Measurements from ENCODE around the gene LMBRD2.
"Not testable (repeated sequence)": the region's sequence is repeated elsewhere in the genome, so short reads cannot be mapped to it uniquely, and the experiment has no call there.

The LMBRD2 gene

DNA sequence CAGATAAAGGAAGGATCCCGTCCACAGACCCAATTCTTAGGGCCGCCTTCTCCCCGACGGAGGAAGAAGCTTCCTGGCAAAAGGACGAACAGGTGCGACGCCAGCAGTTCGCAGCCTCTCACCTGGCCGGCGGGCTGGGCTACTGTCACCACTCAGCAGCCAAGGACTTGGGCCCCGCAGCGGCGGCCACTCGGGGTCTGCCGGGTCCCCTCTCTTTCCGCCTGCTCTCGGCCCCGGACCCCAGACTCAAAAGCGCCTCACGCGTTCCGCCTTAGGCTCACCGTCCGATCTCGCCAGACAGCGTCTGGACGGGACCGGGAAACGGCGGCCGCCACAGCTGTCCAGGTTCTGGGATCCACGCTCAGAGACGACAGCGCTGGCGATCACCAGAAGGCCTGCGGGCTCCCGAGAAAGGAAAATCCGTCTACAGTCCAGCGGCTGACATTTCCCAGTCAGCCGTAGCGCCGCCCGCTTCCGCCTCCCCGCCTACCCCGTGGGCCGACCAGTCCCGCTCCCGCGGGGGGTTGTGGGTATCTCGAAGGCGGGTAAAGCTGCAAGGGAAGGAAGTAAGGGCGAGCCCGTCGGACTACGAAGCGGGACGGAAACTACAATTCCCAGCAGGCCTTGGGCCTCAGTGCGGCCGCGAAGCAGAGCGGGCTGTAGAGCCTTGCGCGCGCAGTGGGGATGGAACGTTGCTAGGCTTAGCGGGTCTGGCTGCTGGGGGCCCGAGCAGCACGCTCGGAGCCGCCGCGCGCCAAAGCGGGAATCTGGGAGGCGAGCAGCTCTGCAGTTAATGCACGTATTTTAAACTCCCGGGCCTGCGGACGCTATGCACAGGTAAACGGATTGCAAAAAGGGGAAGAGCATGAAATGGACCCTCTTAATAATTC, at the start of gene LMBRD2, which contains the start of gene SKP2:
TSS of gene LMBRD2 (minus strand) at position 454 of the 890 bp plus-strand sequence. CDS start 8,538 bp downstream, outside the sequence.
TSS of gene SKP2 (plus strand) at position 678 of the 890 bp plus-strand sequence. CDS start at position 830, 152 bp downstream.
- DNase-seq = peak; percentile 99 to 100

DNA sequence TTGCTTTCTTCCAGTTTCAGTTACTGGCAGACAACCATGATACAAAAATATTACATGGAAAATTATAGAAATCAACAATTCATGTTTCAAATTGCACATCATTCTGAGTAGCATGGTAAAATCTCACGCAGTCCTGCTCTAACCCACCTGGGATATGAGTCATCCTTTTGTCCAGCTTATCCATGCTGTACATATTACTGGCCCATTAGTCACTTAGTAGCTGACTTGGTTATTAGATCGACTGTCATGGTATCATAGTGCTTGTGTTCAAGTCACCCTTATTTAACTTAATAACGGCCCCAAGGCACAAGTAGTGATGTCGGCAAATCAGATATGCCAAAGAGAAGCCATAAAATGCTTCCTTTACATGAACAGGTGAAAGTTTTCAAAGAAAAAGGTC, 48.8 kb upstream of the LMBRD2 start:
- DNase-seq = no peak

DNA sequence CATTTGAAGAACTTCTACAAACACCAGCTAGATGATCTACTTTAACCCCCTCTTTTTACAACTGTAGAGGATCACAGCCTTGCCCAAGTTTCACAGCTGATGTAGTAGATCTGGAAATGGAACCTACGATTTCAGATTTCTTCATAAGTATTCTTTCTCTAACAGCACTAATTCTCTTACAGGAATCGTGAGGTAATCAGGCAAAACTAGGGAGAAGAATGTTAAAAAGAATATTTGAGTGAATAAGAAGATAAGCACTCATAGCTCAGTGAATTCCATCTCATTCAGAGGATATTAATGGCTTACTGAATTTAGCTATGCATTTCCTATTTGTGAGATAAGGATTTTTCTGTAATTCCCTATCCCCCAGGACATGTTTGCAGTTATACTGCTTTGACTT, 47.9 kb upstream of the LMBRD2 start:
- DNase-seq = no peak

DNA sequence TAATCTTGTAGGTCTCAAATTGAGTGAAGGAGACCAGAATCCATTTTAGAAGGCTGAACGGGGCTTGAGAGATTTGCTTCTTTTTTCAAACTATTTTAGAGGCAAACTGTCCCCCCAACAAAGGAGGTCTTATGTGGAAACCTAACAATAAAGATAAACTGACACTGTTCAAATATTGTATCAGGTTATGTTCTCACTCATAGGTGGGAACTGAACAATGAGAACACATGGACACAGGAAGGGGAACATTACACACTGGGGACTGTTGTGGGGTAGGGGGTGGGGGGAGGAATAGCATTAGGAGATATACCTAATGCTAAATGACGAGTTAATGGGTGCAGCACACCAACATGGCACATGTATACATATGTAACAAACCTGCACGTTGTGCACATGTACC, 47.1 kb upstream of the LMBRD2 start:
- not testable (repeated sequence) for DNase-seq

DNA sequence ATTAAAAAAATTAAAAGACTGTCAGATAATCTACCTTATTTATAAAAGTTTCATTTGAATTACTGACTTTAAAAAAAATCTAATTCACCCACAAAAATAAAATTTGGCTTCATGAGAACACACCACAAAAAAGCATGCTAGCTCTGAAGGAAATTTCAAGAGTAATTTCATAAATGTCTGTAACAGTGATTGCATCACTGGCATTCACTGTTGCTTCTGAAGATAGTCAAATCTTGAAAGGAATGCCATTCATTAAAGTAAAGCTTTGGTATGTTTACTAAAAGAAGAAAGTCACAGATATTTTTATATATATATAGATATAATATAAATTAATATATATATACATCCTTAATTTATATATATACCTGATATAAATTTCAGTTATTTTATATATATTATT, 46.6 kb upstream of the LMBRD2 start:
- DNase-seq = no peak

DNA sequence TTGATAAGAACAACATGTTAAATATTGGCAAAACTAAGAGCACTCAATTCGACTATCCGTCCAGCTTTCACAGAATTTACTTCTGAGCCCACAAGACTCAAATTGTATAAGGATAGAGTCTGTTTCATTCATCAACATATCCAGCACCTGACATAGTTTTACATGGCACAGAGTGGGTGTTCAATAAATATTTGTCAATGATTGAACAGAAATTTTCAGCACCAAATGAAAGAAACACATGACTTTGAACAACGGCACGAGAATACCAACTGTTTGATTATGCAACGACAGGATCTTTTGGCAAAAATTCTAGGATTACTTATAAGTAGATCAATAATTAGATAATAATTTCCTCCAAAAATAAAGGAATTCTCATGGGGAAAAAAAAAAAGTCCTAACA, 42.1 kb upstream of the LMBRD2 start:
- DNase-seq = no peak

DNA sequence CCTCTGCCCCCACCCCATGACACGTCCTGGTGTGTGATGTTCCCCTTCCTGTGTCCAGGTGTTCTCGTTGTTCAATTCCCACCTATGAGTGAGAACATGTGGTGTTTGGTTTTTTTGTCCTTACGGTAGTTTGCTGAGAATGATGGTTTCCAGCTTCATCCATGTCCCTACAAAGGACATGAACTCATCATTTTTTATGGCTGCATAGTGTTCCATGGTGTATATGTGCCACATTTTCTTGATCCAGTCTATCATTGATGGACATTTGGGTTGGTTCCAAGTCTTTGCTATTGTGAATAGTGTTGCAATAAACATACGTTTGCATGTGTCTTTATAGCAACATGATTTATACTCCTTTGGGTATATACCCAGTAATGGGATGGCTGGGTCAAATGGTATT, 32.7 kb upstream of the LMBRD2 start:
- DNase-seq = not testable (repeated sequence)

DNA sequence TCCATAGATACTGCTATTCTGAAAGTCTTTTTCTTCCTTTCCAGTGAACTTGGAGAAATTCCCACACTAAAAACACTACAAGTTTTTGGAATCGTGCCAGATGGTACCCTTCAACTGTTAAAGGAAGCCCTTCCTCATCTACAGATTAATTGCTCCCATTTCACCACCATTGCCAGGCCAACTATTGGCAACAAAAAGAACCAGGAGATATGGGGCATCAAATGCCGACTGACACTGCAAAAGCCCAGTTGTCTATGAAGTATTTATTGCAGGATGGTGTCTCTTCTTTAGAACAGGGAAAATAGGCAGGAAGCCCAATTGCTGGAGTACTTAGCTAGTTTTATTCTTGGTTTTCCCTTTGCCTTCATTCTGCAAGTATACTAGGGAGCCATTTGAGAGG, 30.1 kb upstream of the LMBRD2 start:
- DNase-seq = no peak

DNA sequence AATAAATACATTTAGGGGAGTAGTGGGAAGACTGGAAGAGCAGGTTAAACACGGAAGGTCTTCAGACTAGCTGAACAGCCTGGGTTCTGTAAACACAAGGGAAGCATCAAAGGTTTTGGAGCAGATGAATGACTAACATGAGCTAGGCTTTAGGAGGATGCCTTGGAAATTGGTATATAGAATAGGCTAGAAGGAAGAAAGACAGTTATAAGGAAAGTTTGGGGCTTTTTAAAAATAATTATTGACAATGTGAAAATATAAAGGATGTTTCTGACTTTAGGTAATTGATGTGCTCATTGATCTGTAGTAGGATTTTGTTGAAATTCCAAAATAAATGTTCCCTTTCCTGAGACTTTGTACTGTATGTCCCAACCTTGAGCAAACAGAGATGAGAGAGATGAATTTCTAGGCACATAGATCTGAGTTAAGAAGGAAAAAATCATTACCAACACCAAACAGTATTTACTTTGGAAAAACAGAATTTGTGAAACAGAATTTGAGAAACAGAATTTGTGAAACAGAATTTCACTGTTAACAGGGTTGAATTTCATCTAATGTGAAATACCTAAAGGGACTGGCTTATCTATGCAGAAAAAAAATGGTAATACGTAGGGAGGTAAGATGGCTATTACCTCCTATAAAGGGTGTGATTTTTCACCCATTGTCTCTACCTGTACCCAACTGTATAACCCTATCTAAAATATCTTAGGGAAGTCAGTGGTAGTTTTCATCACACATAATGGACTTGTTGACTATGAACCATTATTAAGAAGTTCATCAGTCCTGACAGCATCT, 29.1 kb upstream of the LMBRD2 start:
- no peak for DNase-seq

DNA sequence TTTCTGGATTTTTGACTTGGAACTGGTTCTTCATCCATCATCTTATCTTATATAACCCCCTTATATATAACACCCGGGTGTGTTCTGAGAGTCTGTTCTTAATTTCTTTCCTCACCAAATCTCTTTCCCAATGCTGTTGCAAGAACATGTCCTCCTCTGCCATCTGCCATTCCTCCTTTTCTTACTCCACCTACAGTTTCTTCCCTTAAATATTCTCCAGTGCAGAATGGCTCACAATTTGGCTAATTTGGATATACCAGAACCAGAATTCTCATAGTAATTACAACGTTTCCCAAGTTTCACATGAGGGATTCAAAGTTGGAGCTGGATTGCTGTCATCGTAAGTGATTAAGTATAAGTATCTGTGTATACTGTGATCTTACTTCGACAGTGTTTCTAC, 28.3 kb upstream of the LMBRD2 start:
- DNase-seq = no peak

DNA sequence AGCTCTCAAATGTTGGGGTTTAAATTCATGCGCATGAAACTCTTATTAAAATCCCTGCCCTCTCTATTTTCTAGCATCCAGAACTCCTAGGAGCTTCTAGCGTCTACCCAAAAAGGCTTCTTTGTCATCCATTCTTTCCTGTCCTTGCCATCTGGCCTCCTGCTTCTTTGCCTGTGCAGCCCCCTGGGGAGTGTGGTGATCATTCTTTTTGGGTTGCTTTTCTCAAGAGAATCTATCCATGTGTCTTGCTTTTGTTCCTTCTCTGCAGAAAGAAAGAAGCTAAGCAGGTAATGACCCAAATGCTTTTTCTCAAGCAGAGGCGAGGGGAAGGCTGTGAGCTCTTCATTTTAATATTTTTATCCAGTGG, 26.8 kb upstream of the LMBRD2 start:
- DNase-seq = no peak

DNA sequence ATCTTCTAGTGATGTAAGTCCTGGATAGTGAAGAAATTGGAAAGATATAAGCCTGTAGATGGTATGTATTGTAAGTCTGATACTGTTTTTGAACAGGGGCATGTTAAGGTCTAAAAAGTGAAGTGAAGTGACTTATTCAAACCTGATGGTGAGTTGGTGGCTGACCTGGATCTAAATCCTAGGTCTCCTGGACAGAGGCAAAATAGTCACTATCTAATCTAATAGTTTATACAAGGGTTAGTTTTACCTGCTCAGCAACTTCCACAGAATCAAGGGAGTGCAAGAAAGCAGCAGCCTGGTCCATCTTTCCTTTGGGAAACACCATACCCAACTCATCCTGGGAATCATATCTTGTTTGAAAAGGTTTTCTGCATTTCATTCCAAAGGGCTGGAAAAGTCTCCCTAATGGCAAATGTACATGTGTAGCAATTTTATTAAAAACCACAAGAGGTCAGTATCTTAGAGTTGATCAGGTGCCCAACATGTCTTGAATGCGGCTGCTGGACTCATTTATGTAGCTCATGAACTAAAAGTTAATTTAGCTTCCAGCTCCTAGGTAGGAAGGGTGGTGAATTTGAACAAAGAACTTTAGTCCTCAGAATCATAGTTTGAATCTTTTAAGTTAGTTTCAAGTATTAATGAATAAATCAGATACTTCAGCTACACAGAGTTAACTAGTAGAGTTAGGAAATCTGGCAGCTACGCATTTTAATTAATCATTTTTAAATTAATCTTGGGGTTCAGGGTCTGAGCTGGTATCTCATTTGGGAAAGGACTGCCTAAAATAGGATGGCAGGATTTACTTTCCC, 26.2 kb upstream of the LMBRD2 start:
- peak; percentile 34 to 80 for DNase-seq

DNA sequence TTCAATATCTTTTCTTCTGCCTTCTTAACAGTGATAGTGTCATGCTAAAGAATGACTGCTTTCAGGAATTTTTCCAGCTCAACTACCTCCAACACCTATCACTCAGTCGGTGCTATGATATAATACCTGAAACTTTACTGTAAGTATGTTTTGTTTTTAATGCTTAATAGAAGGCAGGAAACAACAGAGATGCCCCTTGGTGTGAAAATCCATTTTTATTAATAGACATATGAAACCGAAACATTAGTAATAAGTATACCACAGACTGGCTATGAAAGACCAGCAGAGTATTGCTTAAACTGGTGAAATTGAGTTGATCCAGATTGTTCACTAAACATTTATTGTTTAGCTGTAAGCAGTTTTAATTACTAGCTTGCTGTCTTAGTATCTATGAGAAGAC, 25.5 kb upstream of the LMBRD2 start:
- no peak for DNase-seq

DNA sequence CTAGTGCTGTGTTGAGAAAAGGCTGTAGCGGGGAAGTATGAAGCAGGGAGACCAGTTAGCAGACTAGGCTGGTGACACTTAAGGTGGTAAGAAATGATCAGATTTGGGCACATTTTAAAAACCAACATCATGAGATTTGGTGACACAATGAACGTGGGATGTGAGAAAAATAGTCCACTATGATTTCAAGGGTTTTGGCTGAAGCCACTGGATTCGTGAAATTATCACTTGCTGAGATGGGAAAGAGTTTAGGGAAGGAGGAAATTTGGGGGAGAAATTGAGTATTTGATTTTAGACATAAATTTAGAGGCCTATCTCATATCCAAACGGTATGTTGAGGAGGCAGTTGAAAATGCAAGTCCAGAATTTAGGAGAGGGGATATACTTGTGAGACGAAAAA, 23.4 kb upstream of the LMBRD2 start:
- no peak for DNase-seq

DNA sequence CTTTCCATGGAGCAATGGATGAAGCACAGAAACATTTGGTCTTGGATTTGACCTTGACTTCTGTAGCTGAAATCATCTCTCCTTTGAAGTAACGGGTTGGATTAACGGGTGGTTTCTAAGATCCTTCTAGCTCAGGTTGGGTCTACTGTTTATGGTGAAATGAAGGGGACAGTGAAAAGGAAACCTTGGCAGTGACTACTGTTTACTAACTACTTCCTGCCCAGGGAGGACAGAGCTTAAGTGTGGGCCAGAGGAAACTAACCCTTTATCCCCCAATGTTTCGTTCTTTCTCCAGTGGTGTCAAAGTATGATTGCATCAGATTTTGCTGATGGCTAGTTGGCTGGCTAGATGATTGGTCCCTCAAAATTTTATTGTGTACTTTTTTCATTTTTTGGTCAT, 22.4 kb upstream of the LMBRD2 start:
- DNase-seq = no peak

DNA sequence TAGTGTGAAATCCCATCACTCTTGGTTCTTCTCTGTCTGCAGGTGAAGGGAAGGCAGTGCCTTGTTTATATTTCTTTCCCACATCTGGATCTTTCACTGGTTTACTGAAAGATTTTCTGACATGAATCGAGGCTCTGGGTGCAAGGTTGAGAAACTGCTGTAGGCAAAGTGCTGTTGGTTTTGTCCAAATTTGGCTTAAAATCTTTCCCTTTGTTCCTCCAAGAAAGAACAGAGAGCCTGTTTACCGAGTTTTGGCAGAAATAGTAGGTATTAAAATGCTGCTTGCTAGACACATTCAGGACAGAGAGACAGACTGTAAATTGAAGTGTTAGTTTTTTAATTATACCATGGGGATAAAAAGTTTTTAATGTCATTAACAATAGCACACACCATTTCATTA, 21.7 kb upstream of the LMBRD2 start:
- DNase-seq = no peak

DNA sequence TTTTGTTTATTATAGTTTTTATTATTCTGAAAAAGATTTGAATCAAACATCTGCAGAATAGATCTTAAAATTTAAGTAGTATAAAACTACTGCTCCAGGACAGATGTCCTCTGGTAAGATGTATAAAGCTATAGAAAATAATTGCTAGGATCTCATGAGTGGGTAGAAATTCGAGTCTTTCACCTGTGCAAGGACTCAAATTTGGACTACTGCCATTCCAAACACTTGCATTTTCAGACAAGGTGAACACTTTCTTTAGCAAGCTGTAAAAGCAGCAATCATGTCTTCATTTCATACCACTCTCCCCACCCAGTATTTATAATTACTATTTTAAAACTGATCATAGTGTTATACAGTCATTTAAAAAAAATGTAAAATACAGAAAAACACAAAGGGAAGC, 20.9 kb upstream of the LMBRD2 start:
- no peak for DNase-seq

DNA sequence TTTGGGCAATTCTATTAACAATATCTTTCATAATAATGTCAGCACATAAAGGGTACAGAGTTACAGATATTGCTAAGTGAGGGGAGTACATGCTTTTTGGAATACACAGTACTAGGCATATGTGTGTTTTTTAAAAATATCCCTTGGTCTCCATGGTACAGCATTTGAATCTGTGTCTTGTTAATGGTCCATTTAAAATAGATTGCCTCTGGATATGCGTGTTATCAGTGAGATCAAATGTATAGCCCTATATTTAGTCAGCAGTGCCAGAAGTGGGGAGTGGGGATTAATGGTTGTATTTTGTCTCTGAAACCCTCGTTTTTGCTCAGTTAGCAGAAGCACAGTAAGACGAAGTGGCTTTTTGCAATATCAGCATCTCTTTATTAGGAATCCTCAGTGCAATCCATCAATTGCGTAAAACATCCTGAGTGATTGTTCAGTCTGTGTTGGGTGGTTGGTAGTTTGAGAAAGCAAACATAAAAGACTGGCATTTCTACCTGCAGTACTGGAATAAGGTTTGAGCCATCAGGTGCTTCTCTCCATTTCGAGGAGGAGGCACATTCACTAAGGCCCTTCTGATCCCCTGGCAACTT, 19.2 kb upstream of the LMBRD2 start:
- DNase-seq = no peak

DNA sequence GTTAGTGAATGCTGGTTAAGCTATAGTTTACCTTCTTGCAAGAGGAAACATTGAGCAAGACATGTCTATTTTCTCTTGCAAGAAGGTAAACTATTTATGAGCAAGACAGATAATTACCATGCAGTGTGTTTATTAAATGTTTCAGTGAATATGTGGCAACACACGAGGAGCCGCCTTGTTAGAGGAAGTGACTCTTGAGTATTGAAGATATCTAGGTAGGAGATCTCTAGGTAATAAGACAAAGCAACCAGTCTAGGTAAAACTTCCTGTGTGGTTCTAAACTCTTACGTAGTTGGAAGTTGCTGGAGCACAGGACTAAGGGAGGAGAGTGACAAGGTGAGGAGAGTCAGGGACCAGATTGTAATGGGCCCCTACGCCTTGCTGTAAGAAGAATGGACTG, 17.1 kb upstream of the LMBRD2 start:
- DNase-seq = no peak

DNA sequence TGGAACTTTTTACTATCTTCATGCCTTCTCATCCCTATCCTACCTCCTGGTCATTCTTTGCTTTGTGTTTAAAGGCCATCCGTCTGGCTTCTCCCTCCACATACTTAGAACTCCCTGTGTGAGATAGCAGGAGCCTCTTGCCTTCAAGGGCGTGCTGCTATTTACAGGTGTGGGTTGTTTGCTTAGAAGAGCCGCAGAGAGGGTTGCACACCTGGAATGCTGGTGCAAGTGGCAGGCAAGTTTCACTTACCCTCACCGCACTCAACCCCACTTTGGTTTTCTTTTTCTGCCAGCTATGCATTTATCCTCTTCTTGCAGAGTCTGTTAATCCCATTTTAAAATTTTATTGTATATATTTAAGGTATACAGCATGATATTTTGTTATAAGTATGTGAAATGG, 12.8 kb upstream of the LMBRD2 start:
- DNase-seq = no peak

DNA sequence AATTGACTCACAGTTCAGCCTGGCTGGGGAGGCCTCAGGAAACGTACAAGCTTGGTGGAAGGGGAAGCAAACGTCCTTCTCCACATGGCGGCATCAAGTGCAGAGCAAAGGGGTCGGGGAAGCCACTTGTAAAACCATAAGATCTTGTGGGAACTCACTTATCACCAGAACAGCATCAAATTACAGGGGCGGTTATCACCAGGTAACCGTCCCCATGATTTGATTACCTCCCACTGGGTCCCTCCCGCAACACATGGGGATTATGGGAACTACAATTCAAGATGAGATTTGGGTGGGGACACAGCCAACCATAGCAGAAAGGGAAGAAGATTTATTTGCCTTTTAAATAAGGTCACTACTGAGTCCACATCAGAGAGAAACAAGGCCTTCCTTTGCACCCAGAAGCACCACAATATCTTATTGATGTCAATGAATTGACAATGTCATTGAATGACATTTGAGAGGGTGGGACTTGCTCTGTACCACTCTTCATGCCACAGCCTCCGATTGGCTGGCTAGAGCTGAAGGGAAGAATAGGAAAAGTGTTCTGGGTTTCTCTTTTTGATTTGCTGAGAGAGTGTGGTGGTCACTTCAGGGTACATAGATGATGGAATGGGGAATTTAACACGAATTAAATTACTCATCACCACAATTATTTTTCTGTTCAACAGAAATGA, 11.3 kb upstream of the LMBRD2 start:
- DNase-seq = no peak

DNA sequence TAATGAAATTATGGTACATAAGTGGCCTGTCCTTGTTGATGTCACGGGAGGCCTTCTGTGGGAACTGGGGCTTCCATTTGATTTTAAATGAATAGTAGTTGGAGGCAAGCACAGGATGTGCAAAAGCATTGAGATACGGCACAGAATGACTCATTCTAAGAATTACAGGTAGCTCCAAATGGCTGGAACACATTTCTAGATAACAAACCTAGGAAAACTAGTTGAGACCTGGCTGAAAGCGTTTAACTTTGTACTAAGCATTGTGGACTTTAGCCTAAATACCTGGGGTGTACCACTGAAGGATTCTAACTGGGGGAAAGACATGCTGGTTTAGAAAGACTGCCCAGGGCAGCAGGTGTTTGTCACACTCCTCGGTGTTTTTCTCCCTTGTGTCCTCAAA, 9.7 kb upstream of the LMBRD2 start:
- no peak for DNase-seq

Measured in NCI-H526 (cell line).